ENCODE results near the gene PREPL.

PREPL gene

DNA sequence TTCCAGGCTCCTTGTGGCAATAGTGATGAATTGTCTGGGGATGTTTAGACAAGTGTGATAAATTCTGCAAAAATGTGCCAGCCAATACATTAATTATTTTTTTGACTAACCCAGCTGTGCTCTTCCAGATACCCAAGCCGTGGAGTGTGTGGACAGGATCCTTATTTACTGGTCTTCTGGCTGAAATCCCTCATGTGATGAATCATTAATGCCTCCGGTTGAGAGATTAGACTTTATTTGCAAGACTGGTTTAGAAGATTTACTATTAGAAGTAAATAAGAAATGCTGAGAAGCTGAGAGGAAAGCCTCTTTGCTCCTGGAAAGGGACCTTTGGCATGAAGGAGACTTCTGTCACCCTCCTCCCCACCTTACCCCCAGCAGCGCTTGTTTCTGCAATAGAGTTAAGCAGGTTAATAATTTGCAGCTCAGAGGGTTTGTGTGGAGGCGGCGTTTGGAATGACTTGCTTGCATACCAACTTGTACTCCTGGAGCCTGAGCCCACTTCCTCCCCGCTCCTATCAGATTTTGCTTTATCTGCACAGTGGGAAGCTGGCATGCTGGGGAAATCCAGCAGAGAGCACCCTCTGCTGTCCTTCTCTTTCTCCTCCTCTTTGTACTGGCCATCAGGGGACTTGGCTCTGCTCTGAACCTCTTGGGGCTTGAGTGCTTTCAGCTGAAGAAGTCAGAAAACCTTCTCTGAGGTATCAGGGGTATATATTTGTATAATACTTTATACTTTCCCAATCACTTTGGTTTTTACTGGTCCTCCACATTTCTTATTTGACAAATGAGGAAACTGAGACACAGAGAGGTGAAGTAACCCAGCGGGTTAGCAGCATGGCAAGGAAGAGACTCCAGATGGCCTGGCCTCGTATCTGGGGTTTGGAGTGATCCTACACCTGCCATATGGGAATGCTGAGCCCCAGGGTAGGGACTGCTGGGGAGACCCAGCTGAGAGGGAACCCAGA lies 69.7 kb downstream of the PREPL start:
- DNase-seq = peak in 1 of 2 donors; percentile 10

DNA sequence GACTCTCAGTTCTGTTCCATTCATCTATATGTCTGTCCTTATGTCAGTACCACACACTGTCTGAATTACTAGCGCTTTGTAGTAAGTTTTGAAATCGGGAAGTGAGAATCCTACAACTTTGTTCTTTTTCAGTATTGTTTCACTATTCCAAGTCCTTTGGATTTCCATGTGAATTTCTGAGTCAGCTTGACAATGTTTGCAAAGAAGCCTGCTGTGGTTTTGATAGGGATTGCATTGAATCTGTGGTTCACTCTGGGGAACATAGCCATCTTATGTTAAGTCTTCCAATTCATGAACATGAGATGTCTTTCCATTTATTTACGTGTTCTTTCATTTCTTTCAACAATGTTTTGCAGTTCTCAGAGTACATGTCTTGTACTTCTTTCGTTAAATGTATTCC lies 71.0 kb downstream of the PREPL start:
- DNase-seq = no peak

DNA sequence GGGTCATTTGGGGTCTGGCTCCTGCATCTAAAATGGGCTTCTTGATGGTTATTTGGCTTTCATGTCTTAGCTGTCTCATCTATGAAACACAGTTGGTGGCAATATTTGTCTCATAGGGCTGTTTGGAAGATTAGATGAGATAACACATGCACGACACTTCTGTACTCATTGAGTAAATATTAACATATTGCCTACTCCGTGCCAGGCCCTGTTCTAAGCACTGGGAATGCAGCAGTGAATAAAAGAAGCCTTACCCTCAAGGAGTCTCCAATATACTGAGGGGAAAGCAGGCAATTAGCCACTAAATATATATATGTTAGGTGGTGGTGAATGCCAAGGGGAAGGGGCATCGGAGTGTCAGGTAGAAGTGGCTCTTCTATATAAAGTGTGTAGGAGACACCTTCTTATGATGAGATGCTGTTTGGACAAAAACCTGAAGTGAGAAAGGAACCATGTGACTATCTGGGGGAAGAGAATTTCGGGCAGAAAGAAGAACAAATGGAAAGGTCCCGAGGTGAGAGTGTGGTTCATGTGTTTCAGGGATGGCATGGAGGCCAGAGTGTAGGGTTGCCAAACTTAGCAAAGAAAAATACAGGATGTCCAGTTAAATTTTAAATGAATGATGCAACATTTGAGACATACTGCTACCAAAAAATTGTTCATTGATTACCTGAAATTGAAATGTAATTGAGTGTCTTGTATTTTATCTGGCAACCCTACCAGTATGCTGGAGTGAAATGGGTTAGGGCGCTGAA lies 74.2 kb downstream of the PREPL start:
- DNase-seq = no peak

DNA sequence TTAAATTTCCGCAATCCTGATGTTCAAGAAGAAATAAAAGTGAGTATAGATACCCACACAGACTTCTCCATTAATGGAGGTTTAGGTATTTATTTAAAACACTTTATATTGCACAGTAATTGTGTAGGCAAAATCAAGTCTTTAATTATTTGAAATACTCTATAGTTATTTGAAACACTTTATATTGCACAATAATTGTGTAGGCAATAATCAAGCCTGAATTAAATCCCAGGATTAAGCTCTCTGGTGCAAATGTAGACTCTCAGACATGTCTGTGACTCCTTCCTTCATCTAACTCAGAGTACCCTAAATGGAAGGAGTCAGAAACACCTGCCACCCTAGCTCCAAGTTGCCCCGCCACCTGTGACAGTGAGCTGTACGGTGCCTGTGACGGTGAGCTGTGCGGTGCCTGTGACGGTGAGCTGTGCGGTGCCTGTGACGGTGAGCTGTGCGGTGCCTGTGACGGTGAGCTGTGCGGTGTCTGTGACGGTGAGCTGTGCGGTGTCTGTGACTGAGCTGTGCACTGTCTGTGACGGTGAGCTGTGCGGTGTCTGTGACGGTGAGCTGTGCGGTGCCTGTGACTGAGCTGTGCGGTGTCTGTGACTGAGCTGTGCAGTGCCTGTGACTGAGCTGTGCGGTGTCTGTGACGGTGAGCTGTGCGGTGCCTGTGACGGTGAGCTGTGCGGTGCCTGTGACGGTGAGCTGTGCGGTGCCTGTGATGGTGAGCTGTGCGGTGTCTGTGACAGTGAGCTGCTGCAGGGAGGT lies 75.0 kb downstream of the PREPL start:
- DNase-seq = no peak

DNA sequence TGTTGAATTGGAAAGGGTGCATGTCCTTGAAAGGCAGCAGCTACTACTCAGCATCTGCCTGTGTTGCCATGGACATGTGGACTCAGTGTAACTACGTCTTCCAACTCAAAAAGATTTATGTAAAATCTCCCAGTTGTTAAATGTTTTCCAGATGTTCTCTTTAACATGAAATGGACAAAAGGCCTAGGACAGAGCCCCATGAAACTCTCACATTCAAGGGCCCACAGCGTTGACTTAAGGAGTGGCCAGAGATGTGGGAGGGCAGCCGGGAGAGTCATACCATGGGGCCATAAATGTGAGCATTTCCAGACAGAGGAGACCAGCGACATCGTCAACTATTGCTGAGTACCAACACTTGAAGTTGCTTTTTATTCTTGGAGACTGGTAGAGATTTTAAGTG lies 76.1 kb downstream of the PREPL start:
- no peak for DNase-seq

DNA sequence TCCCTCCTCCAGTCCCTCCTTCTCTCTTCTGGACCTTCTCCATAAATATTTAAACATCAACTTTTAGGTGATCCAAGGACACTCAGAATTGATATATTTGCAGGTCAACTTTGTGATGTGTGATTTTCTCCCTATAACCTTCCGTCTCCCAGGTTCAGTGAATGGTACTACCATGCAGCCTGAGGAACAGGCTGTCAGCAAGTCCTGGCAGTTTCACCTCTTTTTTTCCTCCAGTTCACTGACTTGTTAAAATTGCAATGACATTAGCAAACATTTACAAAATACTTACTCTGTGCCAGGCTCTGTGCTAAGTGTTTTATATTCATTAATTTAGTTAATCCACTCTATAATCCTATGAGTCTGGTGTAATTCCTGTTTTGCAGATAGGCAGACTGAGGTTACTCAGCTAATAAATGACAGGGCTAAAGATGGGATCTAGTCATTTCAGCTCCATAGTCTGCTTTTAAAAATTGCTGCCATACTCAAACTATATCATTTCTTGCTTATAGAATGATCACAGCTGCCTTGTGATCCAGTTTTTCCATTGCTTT lies 78.1 kb downstream of the PREPL start:
- no peak for DNase-seq

DNA sequence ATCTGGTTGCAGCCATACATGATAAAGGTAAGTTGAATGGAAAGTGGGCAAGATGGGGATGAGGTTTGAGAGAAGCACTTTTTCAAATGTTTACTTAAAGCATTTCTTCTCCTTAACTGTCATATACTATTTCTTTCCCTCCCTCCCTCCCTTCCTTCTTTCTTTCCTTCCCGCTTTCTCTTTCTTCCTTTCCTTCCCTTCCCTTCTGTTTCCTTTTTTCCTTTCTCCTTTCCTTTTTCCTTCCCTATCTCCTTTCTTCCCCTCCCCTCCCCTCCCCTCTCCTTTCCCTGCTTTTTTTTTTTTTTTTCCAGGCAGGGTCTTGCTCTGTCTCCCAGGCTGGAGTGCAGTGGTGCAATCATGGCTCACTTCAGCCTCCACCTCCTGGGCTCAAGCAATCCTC lies 80.4 kb downstream of the PREPL start:
- no peak for DNase-seq

DNA sequence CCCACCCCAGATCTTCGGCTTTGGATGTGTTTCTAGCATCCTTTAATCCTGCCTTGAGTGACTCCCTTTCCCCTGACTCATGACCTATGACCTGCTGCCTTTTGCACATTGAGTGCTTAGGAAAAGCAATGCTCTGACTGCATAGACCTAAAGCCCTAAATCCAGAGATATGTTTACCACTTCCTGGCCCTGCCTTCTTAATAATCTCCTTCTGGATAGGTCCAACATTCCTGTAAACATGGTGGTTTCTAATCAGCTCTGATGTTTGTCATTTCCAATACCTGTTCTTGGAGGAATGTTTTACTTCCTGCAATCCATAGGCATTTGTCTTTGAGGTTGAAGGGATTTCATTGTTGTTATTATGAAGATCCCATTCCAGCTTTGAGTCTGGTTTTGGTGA lies 83.8 kb downstream of the PREPL start:
- DNase-seq = no peak

DNA sequence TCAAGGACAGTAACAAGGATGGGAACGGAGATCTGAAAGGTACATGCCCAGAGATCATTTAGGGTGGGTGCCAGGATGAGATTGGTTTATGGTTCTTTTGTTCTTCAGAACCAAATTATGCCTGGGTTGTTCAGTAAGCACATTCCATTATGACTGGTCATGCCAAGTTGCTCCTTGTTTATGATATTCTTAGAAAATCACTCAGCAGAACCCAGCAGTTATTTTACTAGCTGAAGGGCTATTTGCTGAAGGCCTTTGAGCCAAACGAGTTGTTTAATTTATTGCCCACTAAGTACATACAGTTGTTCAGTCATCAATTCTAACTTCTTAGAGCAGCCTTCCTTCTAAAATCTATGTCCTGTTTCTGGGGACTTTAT lies 85.4 kb downstream of the PREPL start:
- no peak for DNase-seq

DNA sequence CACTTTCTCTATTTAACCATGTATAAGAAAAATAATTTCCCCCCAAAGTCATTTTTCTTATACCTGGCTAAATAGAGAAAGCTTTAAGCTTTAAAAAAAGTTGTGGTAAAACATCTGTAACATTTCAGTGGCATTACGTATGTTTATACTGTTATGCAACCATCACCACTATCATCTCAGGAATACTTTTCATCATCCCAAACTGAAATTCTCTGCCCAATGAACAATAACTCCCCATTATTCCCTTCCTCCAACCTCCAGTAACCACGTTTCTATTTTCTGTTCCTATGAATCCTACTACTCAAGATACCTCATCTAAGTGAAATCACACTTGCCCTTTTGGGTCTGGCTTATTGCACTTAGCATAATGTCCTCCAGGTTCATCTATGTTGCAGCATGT lies 87.7 kb downstream of the PREPL start:
- no peak for DNase-seq

DNA sequence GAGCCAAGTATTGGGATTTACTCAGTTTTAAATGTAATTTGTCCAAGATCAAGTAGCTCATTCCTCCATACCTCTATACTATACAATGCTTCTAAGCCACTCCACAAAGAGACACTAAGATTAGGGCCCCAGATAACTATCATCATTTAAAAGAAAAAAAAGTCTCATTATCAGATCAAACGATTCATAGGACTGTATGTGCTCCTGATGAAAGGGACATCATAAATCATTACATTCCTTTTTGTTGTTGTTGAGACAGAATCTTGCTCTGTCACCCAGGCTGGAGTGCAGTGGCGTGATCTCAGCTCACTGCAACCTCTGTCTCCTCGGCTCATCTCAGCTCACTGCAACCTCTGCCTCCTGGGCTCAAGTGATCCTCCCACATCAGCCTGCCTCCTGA lies 88.2 kb downstream of the PREPL start:
- no peak for DNase-seq

DNA sequence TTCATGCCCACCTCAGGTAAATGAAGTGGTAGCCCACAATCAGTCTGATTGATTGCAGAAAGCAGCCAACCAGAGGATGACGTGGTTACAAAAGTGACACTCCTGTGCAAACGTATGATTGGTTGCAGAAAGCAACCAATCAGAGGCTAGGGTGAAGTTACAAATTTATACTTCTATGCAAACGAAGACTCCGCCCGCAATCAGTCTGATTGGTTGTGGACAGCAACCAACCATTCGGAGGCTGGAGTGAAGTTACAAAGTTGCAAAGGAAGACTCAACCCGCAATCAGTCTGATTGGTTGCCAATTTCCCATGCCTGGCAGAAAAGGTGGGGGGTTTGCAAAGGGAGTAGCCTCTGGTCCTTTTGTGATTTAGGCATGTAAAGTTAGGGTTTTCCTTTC lies 90.0 kb downstream of the PREPL start:
- no peak for DNase-seq

DNA sequence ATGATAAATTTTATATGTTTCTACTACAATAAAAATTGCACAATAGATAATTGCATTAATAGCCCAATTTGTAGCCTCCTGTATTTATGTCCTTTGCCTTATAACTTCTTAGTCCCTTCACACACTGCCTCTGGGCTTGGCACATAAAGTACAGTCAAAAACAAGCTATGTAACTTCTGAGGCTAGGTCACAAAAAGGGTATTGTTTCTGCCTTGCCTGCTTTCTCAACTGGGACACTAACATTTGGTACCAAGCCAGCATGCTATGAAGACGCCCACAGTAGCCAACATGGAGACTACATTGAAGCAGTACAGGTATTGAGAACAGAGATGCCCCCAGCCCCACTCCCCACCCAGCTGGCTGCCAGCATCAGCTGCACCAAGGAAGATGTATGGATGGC lies 91.5 kb downstream of the PREPL start:
- DNase-seq = no peak

DNA sequence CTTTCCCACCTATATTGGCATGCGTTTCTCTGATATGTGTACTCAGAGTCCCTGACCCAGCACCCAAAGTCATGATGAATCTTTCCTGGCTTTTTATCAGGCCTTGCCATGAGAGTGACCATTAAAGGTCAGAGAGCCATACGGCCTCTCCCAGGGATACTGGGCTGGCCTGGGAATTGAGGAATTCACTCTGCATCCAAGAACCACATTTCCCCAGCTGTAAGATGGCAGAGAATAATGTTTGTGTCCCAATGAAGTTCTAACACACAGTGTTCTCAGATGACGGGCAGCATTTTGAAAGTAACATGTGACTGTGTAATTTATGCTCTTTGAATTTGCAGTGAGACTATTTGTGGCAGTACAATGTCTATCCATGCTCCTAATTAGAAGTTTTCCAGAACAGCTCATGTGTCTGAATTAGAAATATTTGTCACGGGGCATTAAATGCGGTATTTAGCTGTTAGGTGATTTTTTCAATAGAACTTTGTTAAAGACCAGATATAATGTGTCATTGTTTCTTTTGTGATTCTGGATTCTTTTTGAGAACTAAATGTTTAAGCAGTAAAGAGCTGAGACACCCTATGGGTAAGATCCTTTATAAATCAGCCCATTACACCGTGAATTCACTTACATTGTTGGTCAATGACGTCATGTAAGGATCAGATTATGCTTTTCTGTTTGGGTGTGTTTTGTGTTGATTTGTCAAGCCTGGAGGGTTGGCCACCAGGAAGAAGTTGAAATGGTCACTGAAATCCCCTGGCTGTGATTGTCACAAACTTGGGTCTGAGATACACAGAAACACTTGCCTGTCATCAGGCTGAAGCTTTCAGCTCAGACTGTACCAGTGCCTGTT lies 93.3 kb downstream of the PREPL start:
- DNase-seq = no peak

Measured in bone marrow (tissue), 2 donors.